NCI-H1694 (cell line): ENCODE data around the gene ACSS1.

Source experiments
- DNase-seq: peaks from one replicate; lab custom pipeline; 2025; lab: John Stamatoyannopoulos, UW

The ACSS1 gene

GRCh38 chr20:24971376-24972101 lies 86.4 kb downstream of the ACSS1 start:
- DNase-seq, result no peak

DNA sequence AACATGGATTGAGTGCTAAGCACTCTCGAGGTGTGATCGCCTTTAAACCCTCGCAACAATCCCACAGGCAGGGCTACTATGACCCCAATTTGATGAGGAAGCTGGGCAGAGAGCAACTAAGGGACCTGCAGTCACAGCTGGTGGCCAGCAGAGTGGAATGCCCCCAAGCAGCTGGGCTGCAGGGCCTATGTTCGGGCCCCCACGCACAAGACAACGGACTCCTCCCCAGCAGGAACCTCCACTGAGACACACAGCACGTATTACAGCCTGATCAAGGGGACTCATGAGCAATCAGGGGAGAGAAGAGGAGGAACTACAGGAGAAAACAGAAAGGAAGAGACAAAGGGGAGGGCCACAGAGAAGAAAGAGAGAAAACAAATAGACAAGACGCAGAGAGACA lies 87.2 kb downstream of the ACSS1 start:
- DNase-seq, result no peak

GRCh38 chr20:24970030-24970553 lies 87.8 kb downstream of the ACSS1 start:
- DNase-seq, result no peak

GRCh38 chr20:24969186-24970029 lies 88.5 kb downstream of the ACSS1 start:
- no peak for DNase-seq

DNA sequence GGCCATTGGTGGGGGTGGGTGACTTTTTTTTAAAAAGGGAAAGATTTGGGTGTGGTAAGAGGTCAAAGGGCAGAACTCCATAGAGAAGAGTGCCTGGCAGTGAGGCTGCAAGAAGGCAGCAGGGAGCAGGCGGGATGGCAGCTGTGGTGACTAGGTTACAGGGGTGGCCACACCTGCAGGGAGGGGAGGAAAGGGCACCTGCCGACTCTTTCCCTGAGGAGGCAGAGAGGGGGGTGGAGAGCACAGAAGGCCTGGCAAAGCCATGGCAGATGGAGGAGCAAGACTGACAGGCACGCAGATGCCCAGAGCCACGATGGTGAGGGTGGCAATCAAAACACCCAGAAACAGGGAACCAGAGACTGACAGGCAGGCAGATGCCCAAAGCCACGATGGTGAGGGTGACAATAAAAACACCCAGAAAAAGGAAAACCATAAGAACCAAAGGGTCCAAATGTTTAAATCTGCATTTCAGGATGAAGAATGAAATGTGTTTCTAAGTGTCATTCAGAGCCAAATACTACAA lies 89.6 kb downstream of the ACSS1 start:
- peak; percentile 38 for DNase-seq

DNA sequence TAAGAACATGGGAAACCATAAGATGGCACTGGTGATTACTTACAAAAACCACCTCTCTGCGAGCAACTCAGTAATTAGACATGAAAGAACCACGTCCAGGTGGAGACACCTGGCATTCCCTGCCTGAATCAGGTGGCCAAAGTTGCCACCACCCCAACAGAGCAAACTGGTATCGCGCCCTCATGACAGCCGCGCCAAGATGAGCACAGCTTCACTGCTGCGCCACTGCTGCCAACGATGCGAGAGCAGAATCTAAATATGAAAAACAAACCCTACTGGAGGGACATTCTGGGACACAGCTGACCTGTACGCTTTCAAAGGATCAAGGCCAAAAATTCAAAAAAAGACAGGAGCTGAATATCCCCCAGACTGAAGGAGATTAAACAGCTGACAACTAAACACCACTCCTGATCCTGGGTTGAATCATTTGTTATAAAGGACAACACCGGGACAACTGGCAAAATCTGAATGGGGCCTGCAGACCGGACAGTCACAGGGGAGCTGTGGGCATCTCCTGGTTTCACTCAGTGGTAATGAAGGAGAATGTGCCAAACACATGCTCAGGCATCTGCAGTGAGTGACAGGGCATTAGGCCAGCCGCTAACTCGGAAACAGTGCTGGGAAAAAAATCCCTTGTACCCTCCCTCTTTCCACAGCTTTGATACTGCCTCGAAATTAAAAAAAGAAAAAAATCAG lies 91.5 kb downstream of the ACSS1 start:
- DNase-seq, result peak; percentile 1

- peak; percentile 55 for DNase-seq
These were observed 92.6 kb downstream of the ACSS1 start for GRCh38 chr20:24965065-24965919.

DNA sequence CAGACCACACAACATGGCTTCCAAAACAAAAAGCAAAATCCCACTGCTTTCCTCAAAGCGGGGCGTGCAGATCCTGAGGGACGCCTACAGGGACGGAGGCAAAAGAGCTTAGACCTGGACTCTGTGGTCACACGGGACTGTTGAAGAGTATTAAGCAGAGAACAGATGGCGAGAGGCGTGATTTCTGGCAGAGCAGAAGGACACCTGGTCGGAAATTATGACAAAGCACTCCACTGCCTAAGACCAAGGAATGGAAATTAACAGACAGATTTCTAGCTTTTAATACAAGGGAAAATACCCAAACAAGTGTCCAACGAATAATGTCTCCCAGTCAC lies 93.5 kb downstream of the ACSS1 start:
- peak; percentile 82 for DNase-seq

GRCh38 chr20:24963672-24964505 lies 94.0 kb downstream of the ACSS1 start:
- DNase-seq, result no peak

GRCh38 chr20:24962510-24962909 lies 95.4 kb downstream of the ACSS1 start:
- DNase-seq, result peak; percentile 43

- DNase-seq, result no peak
These were observed 95.8 kb downstream of the ACSS1 start for GRCh38 chr20:24962182-24962492.

GRCh38 chr20:24961384-24962181 lies 96.4 kb downstream of the ACSS1 start:
- DNase-seq, result no peak

GRCh38 chr20:24960861-24961260 lies 97.1 kb downstream of the ACSS1 start:
- DNase-seq, result no peak

GRCh38 chr20:24960302-24960801 lies 97.6 kb downstream of the ACSS1 start:
- DNase-seq, result no peak

- DNase-seq, result no peak
These were observed 98.2 kb downstream of the ACSS1 start for GRCh38 chr20:24959591-24960301.

GRCh38 chr20:24958506-24959385 lies 99.2 kb downstream of the ACSS1 start:
- no peak for DNase-seq

DNA sequence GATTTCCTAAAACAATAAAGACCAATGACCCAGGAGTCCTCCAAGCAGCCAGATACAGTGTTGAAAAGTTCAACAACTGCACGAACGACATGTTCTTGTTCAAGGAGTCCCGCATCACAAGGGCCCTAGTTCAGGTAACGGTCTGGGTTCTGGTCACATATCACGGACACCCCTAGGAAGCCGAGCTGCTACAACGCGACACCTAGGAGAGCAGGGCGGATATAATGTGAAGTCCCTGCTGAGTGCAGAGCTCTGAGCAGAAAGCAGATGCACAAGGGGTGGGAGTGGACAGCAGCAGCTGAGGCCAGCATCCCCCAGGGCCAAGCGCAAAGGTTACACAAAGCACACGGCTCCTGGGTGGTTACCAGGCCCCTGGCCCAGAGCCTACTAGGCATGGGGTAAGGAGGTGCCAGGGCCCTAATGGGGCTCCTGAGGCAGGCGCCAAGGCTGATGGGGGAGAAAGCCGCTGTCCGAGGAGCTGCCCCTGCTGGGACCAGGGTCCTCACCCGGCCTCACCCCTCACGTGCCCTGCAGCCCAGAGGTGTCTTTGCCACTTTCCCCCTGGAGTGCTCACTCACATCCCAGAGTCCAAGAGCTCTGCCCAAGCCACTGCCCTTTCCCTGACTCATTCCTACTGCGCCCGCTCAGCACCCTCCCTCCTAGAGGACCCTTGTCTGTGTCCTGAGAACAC lies 100.5 kb downstream of the ACSS1 start:
- no peak for DNase-seq
